ENCODE data around the gene NCEH1. TPM values are rescaled to one million over a fixed set of nuclear protein-coding genes. Genes with fewer than 3 reads are reported as not detected.

The NCEH1 gene
- total and polyA plus RNA-seq, 4 donors, result 1.1 to 32.3 (median 2.5) TPM

DNA sequence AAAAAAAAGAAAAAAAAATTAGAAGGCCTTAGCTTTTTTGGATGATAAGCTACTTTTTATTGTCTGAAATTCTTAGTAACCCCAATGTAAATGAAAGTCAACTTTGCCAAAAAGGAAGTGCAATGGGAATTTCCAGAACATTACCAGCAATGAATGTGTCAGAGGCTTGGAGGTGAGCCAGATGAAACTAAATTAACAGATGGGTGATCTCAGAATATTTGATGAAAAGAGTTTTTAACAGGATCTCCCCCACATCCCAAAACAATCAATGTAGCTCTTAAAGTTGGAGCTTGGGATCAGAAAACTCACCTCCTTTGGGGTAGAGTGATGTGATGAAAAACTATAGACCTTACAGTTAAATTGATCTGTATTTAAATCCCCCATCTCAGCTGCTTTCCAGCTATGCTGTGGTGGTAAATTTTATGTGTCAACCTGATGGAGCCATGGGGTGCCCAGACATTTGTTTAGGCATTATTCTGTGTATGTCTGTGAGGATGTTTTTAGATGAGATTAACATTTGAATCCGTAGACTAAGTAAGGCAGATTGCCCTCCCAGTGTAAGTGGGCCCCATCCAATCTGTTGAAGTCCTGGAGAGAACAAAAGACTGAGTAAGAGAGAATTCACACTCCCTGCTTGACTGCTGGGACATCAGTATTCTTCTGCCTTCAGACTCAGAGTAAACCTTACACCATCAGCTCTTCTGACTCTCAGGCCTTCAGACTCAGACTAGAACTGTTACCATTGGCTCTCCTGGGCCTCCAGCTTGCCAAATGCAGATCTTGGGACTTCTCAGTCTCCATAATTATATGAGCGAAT is 103.4 kb downstream of the NCEH1 start:
- H3K36me3 ChIP-seq (ENCODE audit: control insufficient read depth in 4 of 4, insufficient read depth in 3 of 4, low read depth in 1 of 4, low read length in 3 of 4), result no peaks in the 10 kb centered on the region
- 87% methylated on average over 2 of the region's 2 CpGs for WGBS
- no peaks in the 10 kb centered on the region for H3K4me1 ChIP-seq (ENCODE audit: control insufficient read depth in 4 of 4, insufficient read depth in 4 of 4, low read length in 3 of 4)
- no peaks in the 10 kb centered on the region for H3K9me3 ChIP-seq (ENCODE audit: control insufficient read depth in 4 of 4, low read length in 3 of 4)
- no peaks in the 10 kb centered on the region for H3K27me3 ChIP-seq (ENCODE audit: control insufficient read depth in 4 of 4, insufficient read depth in 4 of 4, low read length in 3 of 4)
- peak overlapping the region in 1 of 2 donors; percentile 20 for H3K27ac ChIP-seq (ENCODE audit: low read depth in 1 of 2, low read length in 2 of 2)
- TF ChIP-seq FOXA1 (IDR thresholded peaks at IDR 0.05) (no peak), RAD21 (IDR thresholded peaks at IDR 0.05) (no peak), SP1 (IDR thresholded peaks at IDR 0.05) (no peak), HNF4G (IDR thresholded peaks at IDR 0.05) (no peak), GABPA (IDR thresholded peaks at IDR 0.05 in 1 of 2, conservative IDR thresholded peaks at IDR 0.05 in 1 of 2) (no peak), YY1 (IDR thresholded peaks at IDR 0.05) (no peak), NR2F2 (IDR thresholded peaks at IDR 0.05) (no peak), RXRA (IDR thresholded peaks at IDR 0.05) (no peak), EGR1 (IDR thresholded peaks at IDR 0.05; ENCODE audit: low read depth in 2 of 2) (no peak), TAF1 (conservative IDR thresholded peaks at IDR 0.05) (no peak), FOXA2 (IDR thresholded peaks at IDR 0.05) (no peak), HNF4A (conservative IDR thresholded peaks at IDR 0.05) (no peak), JUND (IDR thresholded peaks at IDR 0.05) (no peak)
- TF ChIP-seq, protein P1, sequence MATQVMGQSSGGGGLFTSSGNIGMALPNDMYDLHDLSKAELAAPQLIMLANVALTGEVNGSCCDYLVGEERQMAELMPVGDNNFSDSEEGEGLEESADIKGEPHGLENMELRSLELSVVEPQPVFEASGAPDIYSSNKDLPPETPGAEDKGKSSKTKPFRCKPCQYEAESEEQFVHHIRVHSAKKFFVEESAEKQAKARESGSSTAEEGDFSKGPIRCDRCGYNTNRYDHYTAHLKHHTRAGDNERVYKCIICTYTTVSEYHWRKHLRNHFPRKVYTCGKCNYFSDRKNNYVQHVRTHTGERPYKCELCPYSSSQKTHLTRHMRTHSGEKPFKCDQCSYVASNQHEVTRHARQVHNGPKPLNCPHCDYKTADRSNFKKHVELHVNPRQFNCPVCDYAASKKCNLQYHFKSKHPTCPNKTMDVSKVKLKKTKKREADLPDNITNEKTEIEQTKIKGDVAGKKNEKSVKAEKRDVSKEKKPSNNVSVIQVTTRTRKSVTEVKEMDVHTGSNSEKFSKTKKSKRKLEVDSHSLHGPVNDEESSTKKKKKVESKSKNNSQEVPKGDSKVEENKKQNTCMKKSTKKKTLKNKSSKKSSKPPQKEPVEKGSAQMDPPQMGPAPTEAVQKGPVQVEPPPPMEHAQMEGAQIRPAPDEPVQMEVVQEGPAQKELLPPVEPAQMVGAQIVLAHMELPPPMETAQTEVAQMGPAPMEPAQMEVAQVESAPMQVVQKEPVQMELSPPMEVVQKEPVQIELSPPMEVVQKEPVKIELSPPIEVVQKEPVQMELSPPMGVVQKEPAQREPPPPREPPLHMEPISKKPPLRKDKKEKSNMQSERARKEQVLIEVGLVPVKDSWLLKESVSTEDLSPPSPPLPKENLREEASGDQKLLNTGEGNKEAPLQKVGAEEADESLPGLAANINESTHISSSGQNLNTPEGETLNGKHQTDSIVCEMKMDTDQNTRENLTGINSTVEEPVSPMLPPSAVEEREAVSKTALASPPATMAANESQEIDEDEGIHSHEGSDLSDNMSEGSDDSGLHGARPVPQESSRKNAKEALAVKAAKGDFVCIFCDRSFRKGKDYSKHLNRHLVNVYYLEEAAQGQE (IDR thresholded peaks at IDR 0.05), result no peak
- TF ChIP-seq, protein P2, sequence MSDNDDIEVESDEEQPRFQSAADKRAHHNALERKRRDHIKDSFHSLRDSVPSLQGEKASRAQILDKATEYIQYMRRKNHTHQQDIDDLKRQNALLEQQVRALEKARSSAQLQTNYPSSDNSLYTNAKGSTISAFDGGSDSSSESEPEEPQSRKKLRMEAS (IDR thresholded peaks at IDR 0.05), result no peak
- TF ChIP-seq, protein P3, sequence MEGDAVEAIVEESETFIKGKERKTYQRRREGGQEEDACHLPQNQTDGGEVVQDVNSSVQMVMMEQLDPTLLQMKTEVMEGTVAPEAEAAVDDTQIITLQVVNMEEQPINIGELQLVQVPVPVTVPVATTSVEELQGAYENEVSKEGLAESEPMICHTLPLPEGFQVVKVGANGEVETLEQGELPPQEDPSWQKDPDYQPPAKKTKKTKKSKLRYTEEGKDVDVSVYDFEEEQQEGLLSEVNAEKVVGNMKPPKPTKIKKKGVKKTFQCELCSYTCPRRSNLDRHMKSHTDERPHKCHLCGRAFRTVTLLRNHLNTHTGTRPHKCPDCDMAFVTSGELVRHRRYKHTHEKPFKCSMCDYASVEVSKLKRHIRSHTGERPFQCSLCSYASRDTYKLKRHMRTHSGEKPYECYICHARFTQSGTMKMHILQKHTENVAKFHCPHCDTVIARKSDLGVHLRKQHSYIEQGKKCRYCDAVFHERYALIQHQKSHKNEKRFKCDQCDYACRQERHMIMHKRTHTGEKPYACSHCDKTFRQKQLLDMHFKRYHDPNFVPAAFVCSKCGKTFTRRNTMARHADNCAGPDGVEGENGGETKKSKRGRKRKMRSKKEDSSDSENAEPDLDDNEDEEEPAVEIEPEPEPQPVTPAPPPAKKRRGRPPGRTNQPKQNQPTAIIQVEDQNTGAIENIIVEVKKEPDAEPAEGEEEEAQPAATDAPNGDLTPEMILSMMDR (IDR thresholded peaks at IDR 0.05; ENCODE audit: low read depth, low read length, missing input control), result no peak
- TF ChIP-seq, protein P4, sequence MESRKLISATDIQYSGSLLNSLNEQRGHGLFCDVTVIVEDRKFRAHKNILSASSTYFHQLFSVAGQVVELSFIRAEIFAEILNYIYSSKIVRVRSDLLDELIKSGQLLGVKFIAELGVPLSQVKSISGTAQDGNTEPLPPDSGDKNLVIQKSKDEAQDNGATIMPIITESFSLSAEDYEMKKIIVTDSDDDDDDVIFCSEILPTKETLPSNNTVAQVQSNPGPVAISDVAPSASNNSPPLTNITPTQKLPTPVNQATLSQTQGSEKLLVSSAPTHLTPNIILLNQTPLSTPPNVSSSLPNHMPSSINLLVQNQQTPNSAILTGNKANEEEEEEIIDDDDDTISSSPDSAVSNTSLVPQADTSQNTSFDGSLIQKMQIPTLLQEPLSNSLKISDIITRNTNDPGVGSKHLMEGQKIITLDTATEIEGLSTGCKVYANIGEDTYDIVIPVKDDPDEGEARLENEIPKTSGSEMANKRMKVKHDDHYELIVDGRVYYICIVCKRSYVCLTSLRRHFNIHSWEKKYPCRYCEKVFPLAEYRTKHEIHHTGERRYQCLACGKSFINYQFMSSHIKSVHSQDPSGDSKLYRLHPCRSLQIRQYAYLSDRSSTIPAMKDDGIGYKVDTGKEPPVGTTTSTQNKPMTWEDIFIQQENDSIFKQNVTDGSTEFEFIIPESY (IDR thresholded peaks at IDR 0.05), result no peak
- TF ChIP-seq, protein P5, sequence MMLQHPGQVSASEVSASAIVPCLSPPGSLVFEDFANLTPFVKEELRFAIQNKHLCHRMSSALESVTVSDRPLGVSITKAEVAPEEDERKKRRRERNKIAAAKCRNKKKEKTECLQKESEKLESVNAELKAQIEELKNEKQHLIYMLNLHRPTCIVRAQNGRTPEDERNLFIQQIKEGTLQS (IDR thresholded peaks at IDR 0.05), result no peak
- H3K9ac ChIP-seq (ENCODE audit: low read depth in 1 of 2, low read length in 2 of 2), result no peak overlapping the region
- no peak overlapping the region for H3K4me3 ChIP-seq (ENCODE audit: low read depth in 1 of 3, low read length in 3 of 3)
- DNase-seq (ENCODE audit: low spot score), result no peak

Data from liver (tissue), 9 donors.